ENCODE results near the gene FERMT3.

The FERMT3 gene

GRCh38 chr11:64247729-64248531 is 41.4 kb downstream of the FERMT3 start:
- peaks cover 42% of the 10 kb centered on the region for H3K79me2 ChIP-seq (ENCODE audit: control insufficient read depth, low read length)
- peaks cover 29% of the 10 kb centered on the region for H3F3A ChIP-seq (ENCODE audit: control insufficient read depth, insufficient read depth)
- peaks cover 2% of the 10 kb centered on the region; the same call in 1 of the 2 replicates for H4K20me1 ChIP-seq (ENCODE audit: control insufficient read depth, insufficient read depth, low read depth, low read length)
- no peaks in the 10 kb centered on the region for H3K9me2 ChIP-seq (replicated peaks; ENCODE audit: control insufficient read depth, low read length)
- H3K27ac ChIP-seq (ENCODE audit: low read depth, low read length): no peak overlapping the region
- peaks cover 33% of the 10 kb centered on the region for H3K36me3 ChIP-seq (ENCODE audit: control insufficient read depth, low read length)
- H3K4me3 ChIP-seq (ENCODE audit: low read length): peak overlapping the region; percentile 78
- TF ChIP-seq CTCF (IDR thresholded peaks at IDR 0.05; ENCODE audit: low read depth, low read length, poor library complexity, severe bottlenecking) (no peak), EZH2phosphoT487 (IDR thresholded peaks at IDR 0.05; ENCODE audit: borderline replicate concordance, low read length) (no peak)
- peaks cover 62% of the 10 kb centered on the region for H3K4me1 ChIP-seq (ENCODE audit: control insufficient read depth, low read length)
- no peaks in the 10 kb centered on the region for H3K9me3 ChIP-seq (ENCODE audit: control insufficient read depth, insufficient read depth, low read length)
- H3K27me3 ChIP-seq (ENCODE audit: control insufficient read depth, low read length): no peaks in the 10 kb centered on the region
- H3K4me2 ChIP-seq (ENCODE audit: low read length): peak overlapping the region; percentile 85

GRCh38 chr11:64248578-64248977 is 42.1 kb downstream of the FERMT3 start:
- Histone ChIP-seq H3K9me3 (ENCODE audit: control insufficient read depth, insufficient read depth, low read length) (no peaks in the 10 kb centered on the region), H4K20me1 (ENCODE audit: control insufficient read depth, insufficient read depth, low read depth, low read length) (peaks cover 5% of the 10 kb centered on the region; the same call in 1 of the 2 replicates), H3K4me2 (ENCODE audit: low read length) (no peak overlapping the region), H3K4me3 (ENCODE audit: low read length) (no peak overlapping the region), H3F3A (ENCODE audit: control insufficient read depth, insufficient read depth) (peaks cover 29% of the 10 kb centered on the region), H3K27ac (ENCODE audit: low read depth, low read length) (no peak overlapping the region), H3K9me2 (replicated peaks; ENCODE audit: control insufficient read depth, low read length) (no peaks in the 10 kb centered on the region), H3K36me3 (ENCODE audit: control insufficient read depth, low read length) (peaks cover 27% of the 10 kb centered on the region), H3K4me1 (ENCODE audit: control insufficient read depth, low read length) (peaks cover 59% of the 10 kb centered on the region), H3K79me2 (ENCODE audit: control insufficient read depth, low read length) (peaks cover 39% of the 10 kb centered on the region), H3K27me3 (ENCODE audit: control insufficient read depth, low read length) (no peaks in the 10 kb centered on the region)
- TF ChIP-seq CTCF (IDR thresholded peaks at IDR 0.05; ENCODE audit: low read depth, low read length, poor library complexity, severe bottlenecking): no peak
- no peak for TF ChIP-seq EZH2phosphoT487 (IDR thresholded peaks at IDR 0.05; ENCODE audit: borderline replicate concordance, low read length)

GRCh38 chr11:64249038-64249437 is 42.5 kb downstream of the FERMT3 start:
- no peak overlapping the region for H3K4me2 ChIP-seq (ENCODE audit: low read length)

More at GRCh38 chr11:64249038-64249437, 42.5 kb downstream of the FERMT3 start:
- H3K9me2 ChIP-seq (replicated peaks; ENCODE audit: control insufficient read depth, low read length): no peaks in the 10 kb centered on the region
- no peak overlapping the region for H3K27ac ChIP-seq (ENCODE audit: low read depth, low read length)
- H3K4me1 ChIP-seq (ENCODE audit: control insufficient read depth, low read length): peaks cover 54% of the 10 kb centered on the region
- H3K36me3 ChIP-seq (ENCODE audit: control insufficient read depth, low read length): peaks cover 22% of the 10 kb centered on the region
- peaks cover 36% of the 10 kb centered on the region for H3K79me2 ChIP-seq (ENCODE audit: control insufficient read depth, low read length)
- peaks cover 5% of the 10 kb centered on the region; the same call in 1 of the 2 replicates for H4K20me1 ChIP-seq (ENCODE audit: control insufficient read depth, insufficient read depth, low read depth, low read length)
- peaks cover 24% of the 10 kb centered on the region for H3F3A ChIP-seq (ENCODE audit: control insufficient read depth, insufficient read depth)
- H3K4me3 ChIP-seq (ENCODE audit: low read length): no peak overlapping the region
- no peaks in the 10 kb centered on the region for H3K9me3 ChIP-seq (ENCODE audit: control insufficient read depth, insufficient read depth, low read length)
- TF ChIP-seq CTCF (IDR thresholded peaks at IDR 0.05; ENCODE audit: low read depth, low read length, poor library complexity, severe bottlenecking): no peak
- TF ChIP-seq EZH2phosphoT487 (IDR thresholded peaks at IDR 0.05; ENCODE audit: borderline replicate concordance, low read length): no peak
- H3K27me3 ChIP-seq (ENCODE audit: control insufficient read depth, low read length): no peaks in the 10 kb centered on the region
